Measurements from ENCODE around the gene TET1. TPM values are rescaled to one million over a fixed set of nuclear protein-coding genes. Genes with fewer than 3 reads are reported as not detected.
"Not testable (repeated sequence)": the region's sequence is repeated elsewhere in the genome, so short reads cannot be mapped to it uniquely, and the experiment has no call there.

TET1 gene
- total RNA-seq, 1 donor from 2014 or later: 29.0 TPM

GRCh38 chr10:68636335-68636734 lies 76.2 kb downstream of the TET1 start:
- Mint-ChIP-seq H3K27me3 (no peaks in the 10 kb centered on the region), H3K27ac (no peak overlapping the region), H3K9me3 (no peaks in the 10 kb centered on the region), H3K4me3 (no peak overlapping the region), H3K4me1 (ENCODE audit: unreplicated experiment) (no peaks in the 10 kb centered on the region), H3K36me3 (peaks cover 12% of the 10 kb centered on the region)
- no peak for TF ChIP-seq CTCF (conservative IDR thresholded peaks at IDR 0.05)
- no peak for DNase-seq (ENCODE audit: extremely low spot score, unreplicated experiment)

DNA sequence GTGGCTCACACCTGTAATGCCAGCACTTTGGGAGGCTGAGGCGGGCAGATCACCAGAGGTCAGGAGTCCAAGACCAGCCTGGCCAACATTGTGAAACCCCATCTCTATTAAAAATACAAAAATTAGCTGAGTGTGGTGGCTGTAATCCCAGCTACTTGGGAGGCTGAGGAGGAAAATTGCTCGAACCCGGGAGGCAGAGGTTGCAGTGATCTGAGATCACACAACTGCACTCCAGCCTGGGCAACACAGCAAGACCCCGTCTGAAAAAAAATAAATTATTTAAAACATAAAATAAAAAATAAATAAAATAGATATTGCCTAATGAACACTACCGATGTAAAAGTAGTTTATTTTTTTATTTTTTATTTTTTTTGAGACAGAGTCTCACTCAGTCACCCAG lies 83.4 kb downstream of the TET1 start:
- H3K4me1 Mint-ChIP-seq (ENCODE audit: unreplicated experiment); H3K4me3 Mint-ChIP-seq; H3K27me3 Mint-ChIP-seq; H3K27ac Mint-ChIP-seq; H3K9me3 Mint-ChIP-seq; DNase-seq (ENCODE audit: extremely low spot score, unreplicated experiment): not testable (repeated sequence)
- peaks cover 32% of the 10 kb centered on the region for H3K36me3 Mint-ChIP-seq

DNA sequence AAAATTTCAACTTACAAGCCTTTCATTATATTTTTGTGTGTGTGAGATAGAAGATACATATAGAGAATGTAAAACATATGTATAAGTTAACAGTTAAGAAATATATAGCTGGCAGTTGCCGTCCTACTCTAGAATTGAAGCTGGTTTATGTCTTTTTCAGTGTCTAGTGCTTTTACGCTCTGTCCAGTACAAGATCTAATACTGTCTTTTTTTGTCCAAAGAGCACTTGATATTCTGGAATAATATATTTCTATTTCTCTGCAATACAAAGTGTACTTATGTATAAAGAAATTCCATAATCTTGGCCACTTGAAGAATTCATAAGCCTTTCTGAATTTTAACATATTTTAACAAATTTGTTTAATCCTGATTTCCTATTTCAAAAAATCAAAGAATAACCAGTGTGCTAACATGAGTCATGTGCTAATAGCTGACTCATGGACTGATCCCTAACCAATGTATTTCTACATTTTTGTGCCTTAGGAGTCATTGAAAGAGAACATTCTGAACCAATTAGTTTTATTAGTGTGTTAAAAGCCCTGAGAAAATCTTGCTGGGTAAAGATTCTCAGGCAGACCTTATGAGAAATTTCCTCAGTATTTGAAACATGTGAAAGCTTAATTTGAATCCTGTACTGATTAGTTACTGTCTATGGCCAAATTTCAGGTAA lies 87.7 kb downstream of the TET1 start:
- no peak for TF ChIP-seq CTCF (conservative IDR thresholded peaks at IDR 0.05)
- H3K36me3 Mint-ChIP-seq: peaks cover 36% of the 10 kb centered on the region
- H3K27ac Mint-ChIP-seq: no peak overlapping the region
- H3K4me1 Mint-ChIP-seq (ENCODE audit: unreplicated experiment): no peaks in the 10 kb centered on the region
- no peak for DNase-seq (ENCODE audit: extremely low spot score, unreplicated experiment)
- H3K9me3 Mint-ChIP-seq: no peaks in the 10 kb centered on the region
- H3K4me3 Mint-ChIP-seq: no peak overlapping the region
- no peaks in the 10 kb centered on the region for H3K27me3 Mint-ChIP-seq

DNA sequence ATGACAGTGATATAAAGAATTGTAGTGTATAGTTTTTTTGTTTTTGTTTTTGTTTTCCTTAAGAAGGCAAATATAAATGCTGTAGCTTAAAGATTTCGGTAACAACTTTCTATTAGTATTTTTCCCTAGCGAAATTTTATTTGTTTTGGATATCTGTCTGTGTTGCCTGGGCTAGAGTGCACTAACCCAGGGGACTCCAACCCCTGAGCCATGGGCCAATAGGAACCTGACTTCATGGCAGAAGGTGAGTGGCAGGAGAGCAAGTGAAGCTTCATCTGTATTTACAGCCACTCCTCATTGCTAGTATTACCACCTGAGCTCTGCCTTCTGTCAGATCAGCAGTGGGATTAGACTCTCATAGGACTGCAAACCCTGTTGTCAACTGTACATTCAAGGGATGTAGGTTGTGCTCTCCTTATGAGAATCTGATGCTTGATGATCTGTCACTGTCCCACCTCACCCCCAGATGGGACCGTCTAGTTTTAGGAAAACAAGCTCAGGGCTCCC lies 95.5 kb downstream of the TET1 start:
- DNase-seq (ENCODE audit: extremely low spot score, unreplicated experiment): no peak
- H3K4me3 Mint-ChIP-seq: no peak overlapping the region
- H3K27me3 Mint-ChIP-seq: no peaks in the 10 kb centered on the region
- H3K9me3 Mint-ChIP-seq: no peaks in the 10 kb centered on the region
- H3K4me1 Mint-ChIP-seq (ENCODE audit: unreplicated experiment): no peaks in the 10 kb centered on the region
- H3K27ac Mint-ChIP-seq: no peak overlapping the region
- no peak for TF ChIP-seq CTCF (conservative IDR thresholded peaks at IDR 0.05)
- peaks cover 28% of the 10 kb centered on the region for H3K36me3 Mint-ChIP-seq

DNA sequence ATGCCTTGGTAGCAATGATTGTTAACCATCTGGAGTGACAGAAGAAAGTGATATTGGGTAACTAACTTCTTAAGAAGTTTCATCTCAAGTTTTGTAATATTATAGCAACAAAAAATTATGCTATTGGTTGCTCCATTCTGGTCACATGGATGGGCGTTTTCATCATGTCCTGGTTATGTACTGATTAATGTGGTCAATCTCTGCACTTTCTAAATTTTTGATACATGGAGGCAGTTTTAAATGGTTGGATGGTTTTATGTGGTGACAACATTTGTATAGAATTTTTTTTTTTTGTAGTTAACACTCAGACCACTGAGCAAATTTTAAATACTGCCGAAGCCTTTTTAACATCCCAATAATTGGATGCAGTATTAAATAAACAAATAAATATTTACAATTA lies 105.7 kb downstream of the TET1 start:
- Mint-ChIP-seq H3K36me3 (peaks cover 24% of the 10 kb centered on the region), H3K27me3 (no peaks in the 10 kb centered on the region), H3K9me3 (no peaks in the 10 kb centered on the region), H3K4me1 (ENCODE audit: unreplicated experiment) (no peaks in the 10 kb centered on the region), H3K4me3 (no peak overlapping the region), H3K27ac (no peak overlapping the region)
- DNase-seq (ENCODE audit: extremely low spot score, unreplicated experiment): no peak
- no peak for TF ChIP-seq CTCF (conservative IDR thresholded peaks at IDR 0.05)

DNA sequence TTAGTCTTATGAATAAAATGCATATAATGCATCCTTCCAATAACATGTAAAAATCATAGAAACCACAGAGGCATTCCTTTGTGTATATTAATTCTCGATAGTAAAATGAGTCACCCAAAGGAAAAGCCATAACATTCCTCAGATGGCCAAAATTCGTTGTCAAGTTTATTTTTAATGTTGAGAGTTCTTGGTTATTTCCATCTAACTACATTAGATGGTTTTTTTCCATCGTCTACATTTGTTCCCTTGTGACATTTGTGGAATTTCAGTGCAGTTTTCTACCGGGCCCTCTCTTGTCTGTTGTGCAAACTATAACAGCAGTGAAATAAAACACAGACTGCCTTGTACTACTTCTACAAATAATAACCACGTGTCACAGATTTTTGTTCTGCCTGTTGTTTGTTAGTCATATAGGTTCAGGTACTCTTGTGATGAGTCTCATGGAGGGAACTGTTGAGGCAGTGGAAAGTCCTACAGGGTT lies 106.2 kb downstream of the TET1 start:
- no peaks in the 10 kb centered on the region for H3K4me1 Mint-ChIP-seq (ENCODE audit: unreplicated experiment)
- DNase-seq (ENCODE audit: extremely low spot score, unreplicated experiment): no peak
- no peaks in the 10 kb centered on the region for H3K9me3 Mint-ChIP-seq
- TF ChIP-seq CTCF (conservative IDR thresholded peaks at IDR 0.05): no peak
- H3K4me3 Mint-ChIP-seq: no peak overlapping the region
- peaks cover 29% of the 10 kb centered on the region for H3K36me3 Mint-ChIP-seq
- no peaks in the 10 kb centered on the region for H3K27me3 Mint-ChIP-seq
- no peak overlapping the region for H3K27ac Mint-ChIP-seq
